ENCODE data around the gene DTX1.

DTX1 gene

GRCh38 chr12:113061061-113061694, 4.6 kb downstream of the DTX1 start:
- no peak for DNase-seq (ENCODE audit: low read depth)
- H3K4me3 ChIP-seq (ENCODE audit: low read depth, low read length): no peak overlapping the region
- TF ChIP-seq MYC (IDR thresholded peaks at IDR 0.05; ENCODE audit: low read depth, low read length) (no peak), MAX (IDR thresholded peaks at IDR 0.05; ENCODE audit: low read depth, low read length) (no peak), POLR2A (IDR thresholded peaks at IDR 0.05; ENCODE audit: extremely low read depth, insufficient read length) (no peak)
- TF ChIP-seq, protein P1, sequence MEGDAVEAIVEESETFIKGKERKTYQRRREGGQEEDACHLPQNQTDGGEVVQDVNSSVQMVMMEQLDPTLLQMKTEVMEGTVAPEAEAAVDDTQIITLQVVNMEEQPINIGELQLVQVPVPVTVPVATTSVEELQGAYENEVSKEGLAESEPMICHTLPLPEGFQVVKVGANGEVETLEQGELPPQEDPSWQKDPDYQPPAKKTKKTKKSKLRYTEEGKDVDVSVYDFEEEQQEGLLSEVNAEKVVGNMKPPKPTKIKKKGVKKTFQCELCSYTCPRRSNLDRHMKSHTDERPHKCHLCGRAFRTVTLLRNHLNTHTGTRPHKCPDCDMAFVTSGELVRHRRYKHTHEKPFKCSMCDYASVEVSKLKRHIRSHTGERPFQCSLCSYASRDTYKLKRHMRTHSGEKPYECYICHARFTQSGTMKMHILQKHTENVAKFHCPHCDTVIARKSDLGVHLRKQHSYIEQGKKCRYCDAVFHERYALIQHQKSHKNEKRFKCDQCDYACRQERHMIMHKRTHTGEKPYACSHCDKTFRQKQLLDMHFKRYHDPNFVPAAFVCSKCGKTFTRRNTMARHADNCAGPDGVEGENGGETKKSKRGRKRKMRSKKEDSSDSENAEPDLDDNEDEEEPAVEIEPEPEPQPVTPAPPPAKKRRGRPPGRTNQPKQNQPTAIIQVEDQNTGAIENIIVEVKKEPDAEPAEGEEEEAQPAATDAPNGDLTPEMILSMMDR (IDR thresholded peaks at IDR 0.05; ENCODE audit: low read depth, low read length): no peak

GRCh38 chr12:113062502-113063395, 6.2 kb downstream of the DTX1 start:
- no peak for TF ChIP-seq MYC (IDR thresholded peaks at IDR 0.05; ENCODE audit: low read depth, low read length)
- TF ChIP-seq, protein P1 (IDR thresholded peaks at IDR 0.05; ENCODE audit: low read depth, low read length): no peak
- no peak for TF ChIP-seq POLR2A (IDR thresholded peaks at IDR 0.05; ENCODE audit: extremely low read depth, insufficient read length)
- TF ChIP-seq MAX (IDR thresholded peaks at IDR 0.05; ENCODE audit: low read depth, low read length): no peak
- no peak overlapping the region for H3K4me3 ChIP-seq (ENCODE audit: low read depth, low read length)
- peak; percentile 82 for DNase-seq (ENCODE audit: low read depth)

DNA sequence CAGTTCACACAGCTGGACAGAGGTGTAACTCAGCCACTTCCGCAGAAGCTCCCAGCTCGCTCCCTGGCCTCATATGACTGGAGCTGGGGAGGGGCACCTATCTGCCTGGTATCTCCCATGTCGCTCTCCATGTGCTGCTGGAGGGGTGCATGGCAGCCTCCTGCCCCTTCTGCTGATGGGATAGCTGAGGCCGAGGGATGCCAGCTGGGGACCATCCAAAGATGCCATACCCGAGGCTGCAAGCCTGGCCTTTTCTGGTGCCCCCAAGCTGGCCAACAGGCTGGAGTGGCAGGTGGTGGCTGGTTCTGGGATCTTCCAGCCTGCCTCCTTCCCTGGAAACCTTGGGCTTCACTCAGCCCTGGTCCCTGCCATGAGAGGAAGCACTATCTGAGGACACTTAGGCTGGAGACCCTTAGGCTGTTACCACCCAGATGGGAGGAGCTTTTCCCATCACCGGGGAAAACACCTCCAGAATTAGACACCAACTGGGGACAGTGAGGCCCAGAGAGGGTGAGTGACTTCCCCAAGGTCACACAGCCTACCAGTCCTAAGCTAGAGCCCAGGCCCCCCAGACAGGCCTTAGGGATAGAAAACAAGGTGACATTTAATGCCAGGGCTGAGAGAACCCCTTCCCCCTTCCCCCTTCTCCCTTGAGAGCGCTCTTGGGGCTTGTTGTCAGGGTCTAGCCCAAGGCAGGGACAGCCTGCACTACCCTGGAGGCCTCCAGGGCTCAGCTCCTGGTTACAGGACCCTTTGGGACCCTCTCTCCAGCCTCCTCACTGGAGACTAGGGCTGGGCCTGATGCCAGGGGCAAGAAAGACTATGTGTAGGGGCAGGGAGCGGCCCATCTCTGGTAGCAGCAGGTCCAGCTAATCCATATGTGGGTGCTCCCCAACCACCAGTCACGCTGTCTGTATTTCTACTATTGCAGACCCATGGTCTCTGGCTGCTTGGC, 7.1 kb downstream of the DTX1 start:
- TF ChIP-seq POLR2A (IDR thresholded peaks at IDR 0.05; ENCODE audit: extremely low read depth, insufficient read length) (no peak), MAX (IDR thresholded peaks at IDR 0.05; ENCODE audit: low read depth, low read length) (no peak), MYC (IDR thresholded peaks at IDR 0.05; ENCODE audit: low read depth, low read length) (no peak)
- TF ChIP-seq, protein P1 (IDR thresholded peaks at IDR 0.05; ENCODE audit: low read depth, low read length): no peak
- DNase-seq (ENCODE audit: low read depth): no peak
- H3K4me3 ChIP-seq (ENCODE audit: low read depth, low read length): no peak overlapping the region

DNA sequence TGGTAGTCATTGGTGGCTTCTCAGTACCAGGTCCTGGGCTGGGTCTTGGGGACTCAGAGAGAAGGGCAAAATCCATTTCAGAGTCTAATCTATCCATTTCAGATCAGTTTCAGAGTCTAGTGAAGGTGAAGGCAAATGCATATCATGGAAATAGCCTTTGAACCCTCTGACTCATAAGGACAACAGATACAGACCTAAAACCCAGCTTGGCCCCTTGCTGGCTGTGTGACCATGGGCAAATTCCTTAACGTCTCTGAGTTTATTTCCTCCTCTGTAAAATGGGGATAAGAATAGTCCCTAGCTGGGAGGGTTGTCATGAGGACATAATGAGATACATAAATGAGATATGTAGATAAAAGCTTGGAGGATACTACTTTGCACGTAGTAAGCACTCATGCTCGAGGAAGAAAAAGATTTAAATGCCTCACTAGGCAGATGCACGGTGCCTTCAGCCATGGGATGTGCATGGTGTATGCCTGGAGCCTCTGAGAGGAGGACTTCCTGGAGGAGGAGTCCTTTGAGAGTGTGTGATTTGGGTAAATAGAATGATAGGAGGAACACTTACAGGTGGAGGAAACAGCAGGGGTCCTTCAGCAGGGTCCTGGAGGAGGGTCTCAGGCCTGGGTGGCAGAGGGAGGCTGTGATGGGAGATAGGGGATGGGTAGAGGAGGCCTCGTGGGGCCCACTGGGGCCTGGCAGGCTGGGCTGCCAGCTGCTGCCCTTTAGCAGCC, 8.0 kb downstream of the DTX1 start:
- H3K4me3 ChIP-seq (ENCODE audit: low read depth, low read length): no peak overlapping the region
- no peak for TF ChIP-seq MAX (IDR thresholded peaks at IDR 0.05; ENCODE audit: low read depth, low read length)
- DNase-seq (ENCODE audit: low read depth): no peak

GRCh38 chr12:113065126-113066007, 8.8 kb downstream of the DTX1 start:
- DNase-seq (ENCODE audit: low read depth): peak; percentile 71

More at GRCh38 chr12:113065126-113066007, 8.8 kb downstream of the DTX1 start:
- no peak overlapping the region for H3K4me3 ChIP-seq (ENCODE audit: low read depth, low read length)
- TF ChIP-seq MAX (IDR thresholded peaks at IDR 0.05; ENCODE audit: low read depth, low read length) (peak; percentile 31; the same call in 1 of the 2 replicates), MYC (IDR thresholded peaks at IDR 0.05; ENCODE audit: low read depth, low read length) (0 out of 2 replicates have a peak, but pooled peaks have one; percentile 33), POLR2A (IDR thresholded peaks at IDR 0.05; ENCODE audit: extremely low read depth, insufficient read length) (no peak)

Measured in NB4 (cell line).